Suprapubic skin (tissue), 3 donors: ENCODE measurements around the gene CYP46A1.

ENCODE experiments used
- EP300 ChIP-seq: sonication (generic); formaldehyde crosslinking; IDR thresholded peaks from one replicate; pipeline ENCODE4 v1.6.1; 2017; ENCODE audit warnings: antibody characterized with exemption
- TF ChIP-seq, protein P1 (sequence below), 2 donors: fragments of 200-600 bp in 1 of 2; fragments of 450-650 bp in 1 of 2; sonication (generic) in 1 of 2; IDR thresholded peaks; one replicate each; pipeline ENCODE4 v1.5.1; 2016 to 2019; ENCODE audit warnings: antibody characterized with exemption in 2 of 2, mild to moderate bottlenecking in 1 of 2, moderate library complexity in 1 of 2

DNA sequence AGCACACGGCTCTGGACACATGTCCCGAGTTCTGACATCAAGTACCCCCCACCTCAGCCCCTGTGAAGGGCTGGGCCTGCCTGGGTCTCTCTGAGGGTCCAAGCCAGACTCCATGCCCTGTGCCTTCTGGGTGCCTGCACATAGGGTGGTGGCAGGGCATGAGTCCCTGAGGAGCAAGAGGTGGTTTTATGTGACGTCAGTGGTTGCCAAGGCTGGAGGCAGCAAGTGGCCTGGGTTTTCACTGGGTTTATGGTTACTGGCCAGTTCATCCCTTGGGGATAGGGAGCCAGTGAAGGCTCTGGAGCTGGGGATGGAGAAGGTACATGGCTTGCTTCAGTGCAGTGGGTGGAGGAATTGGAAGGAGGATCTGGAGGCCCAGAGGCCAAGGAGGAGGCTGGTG, 58.0 kb downstream of the CYP46A1 start:
- TF ChIP-seq, protein P1, sequence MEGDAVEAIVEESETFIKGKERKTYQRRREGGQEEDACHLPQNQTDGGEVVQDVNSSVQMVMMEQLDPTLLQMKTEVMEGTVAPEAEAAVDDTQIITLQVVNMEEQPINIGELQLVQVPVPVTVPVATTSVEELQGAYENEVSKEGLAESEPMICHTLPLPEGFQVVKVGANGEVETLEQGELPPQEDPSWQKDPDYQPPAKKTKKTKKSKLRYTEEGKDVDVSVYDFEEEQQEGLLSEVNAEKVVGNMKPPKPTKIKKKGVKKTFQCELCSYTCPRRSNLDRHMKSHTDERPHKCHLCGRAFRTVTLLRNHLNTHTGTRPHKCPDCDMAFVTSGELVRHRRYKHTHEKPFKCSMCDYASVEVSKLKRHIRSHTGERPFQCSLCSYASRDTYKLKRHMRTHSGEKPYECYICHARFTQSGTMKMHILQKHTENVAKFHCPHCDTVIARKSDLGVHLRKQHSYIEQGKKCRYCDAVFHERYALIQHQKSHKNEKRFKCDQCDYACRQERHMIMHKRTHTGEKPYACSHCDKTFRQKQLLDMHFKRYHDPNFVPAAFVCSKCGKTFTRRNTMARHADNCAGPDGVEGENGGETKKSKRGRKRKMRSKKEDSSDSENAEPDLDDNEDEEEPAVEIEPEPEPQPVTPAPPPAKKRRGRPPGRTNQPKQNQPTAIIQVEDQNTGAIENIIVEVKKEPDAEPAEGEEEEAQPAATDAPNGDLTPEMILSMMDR (IDR thresholded peaks at IDR 0.05): no peak
- TF ChIP-seq EP300: no peak
